Heart left ventricle (tissue), 16 donors: ENCODE data around the gene POC1A. TPM values are rescaled to one million over a fixed set of nuclear protein-coding genes. Genes with fewer than 3 reads are reported as not detected.

Experiments
- ATAC-seq, 4 donors: fragments of 200-7000 bp; cut with Tn5 transposase; one replicate each; pipeline ENCODE4 v1.9.1; 2020 to 2022; ENCODE audit warnings: moderate library complexity in 4 of 4, mild to moderate bottlenecking in 3 of 4, moderate number of reproducible peaks in 1 of 4
- DNase-seq, 5 donors: peaks; one replicate each; pipeline ENCODE4 v3.0.0-alpha.2; 2020
- H3K27ac ChIP-seq, 12 donors: fragments of 200-600 bp; sonication (generic) in 4 of 12; one replicate each; pipeline versions ENCODE4 v1.5.0 to v1.8.0; 2016 to 2022; ENCODE audit warnings: mild to moderate bottlenecking in 2 of 12
- H3K27me3 ChIP-seq, 9 donors: fragments of 200-600 bp; sonication (generic) in 2 of 9; one replicate each; pipeline versions ENCODE4 v1.5.1 to v1.8.0; 2016 to 2022; ENCODE audit warnings: mild to moderate bottlenecking in 3 of 9
- H3K36me3 ChIP-seq, 9 donors: fragments of 200-600 bp; sonication (generic) in 2 of 9; one replicate each; pipeline versions ENCODE4 v1.5.0 to v1.8.0; 2018 to 2022; ENCODE audit warnings: mild to moderate bottlenecking in 2 of 9
- H3K4me1 ChIP-seq, 12 donors: fragments of 200-600 bp; sonication (generic) in 4 of 12; one replicate each; pipeline versions ENCODE4 v1.5.0 to v1.8.0; 2016 to 2022; ENCODE audit warnings: mild to moderate bottlenecking in 3 of 12
- H3K4me3 ChIP-seq, 12 donors: fragments of 200-600 bp; sonication (generic) in 4 of 12; one replicate each; pipeline versions ENCODE4 v1.5.0 to v1.8.0; 2017 to 2022; ENCODE audit warnings: mild to moderate bottlenecking in 9 of 12, moderate library complexity in 4 of 12
- H3K9me3 ChIP-seq, 12 donors: fragments of 200-600 bp; sonication (generic) in 4 of 12; one replicate each; pipeline versions ENCODE4 v1.5.0 to v1.8.0; 2016 to 2022; ENCODE audit warnings: mild to moderate bottlenecking in 1 of 12
- POLR2A ChIP-seq, 2 donors: fragments of 450-650 bp; IDR thresholded peaks; one replicate each; pipeline ENCODE4 v1.6.1; 2017; ENCODE audit warnings: antibody characterized with exemption in 2 of 2, mild to moderate bottlenecking in 2 of 2, moderate library complexity in 2 of 2
- WGBS, 4 donors: extraction: QIAGEN DNeasy Blood & Tissue Kit in 2 of 4; methylation state at CpG; one replicate each; pipeline versions ENCODE4 v1.1.5 to v1.1.7; 2013 to 2018; 5-methylcytosine and 5-hydroxymethylcytosine counted together
- intact Hi-C, 10 donors: fragments of 100-400 bp; cut with DNase I; formaldehyde crosslinking; loops; one replicate each; pipeline versions ENCODE4 v1.11.1 to v1.14.2; 2022
- polyA plus RNA-seq, 2 donors: library from polyadenylated mRNA; stranded (reverse); fragments of 200-250 nt; gene quantifications; one replicate each; pipeline ENCODE4 v1.2.3, GENCODE V29; 2013
- total RNA-seq, 9 donors: library from RNA; depleted of rRNA in 2 of 9; stranded (reverse); fragments of >200 nt in 2 of 9; fragmentation: NEBNext Ultra II Directional in 3 of 9; extraction: Animal tissue kit (Norgen Biotek cat#: 25700) in 3 of 9; gene quantifications; one replicate each; pipeline versions ENCODE4 v1.1.0 to v1.2.4, GENCODE V29; 2016 to 2023
- TF ChIP-seq, protein P1 (sequence below), 12 donors: fragments of 200-600 bp; sonication (generic) in 4 of 12; IDR thresholded peaks; one replicate each; pipeline versions ENCODE4 v1.5.0 to v1.8.0; 2018 to 2022; ENCODE audit warnings: antibody characterized with exemption in 12 of 12, mild to moderate bottlenecking in 5 of 12
- donor health status: ischemic (EF 13 %, LVEDD 7.1; RV severe dilation, severe dysfunction).
- donor health status: healthy with polysubstance abuse.
- donor health status: DM: no; HTN: yes; CAD: no.
- donor health status: DM: no; HTN: no; CAD: no.
- donor health status: ischemic (EF 25% LVEDD 6.9; RV normal size, moderate dysfunction).
- donor health status: ischemic (EF 25% LVEDD 5.7; RV mildly dilated, moderate dysfunction).
- donor health status: healthy.
- donor health status: DM: yes; HTN: yes; CAD: no.
- donor health status: ischemic (EF 35%, LVEDD 5.7; RV mildly dilated, moderate dysfunction).
- donor health status: nonischemic (EF 11% LVEDD 7.7; RV severe dilation, severe dysfunction).
- donor health status: DM: yes; HTN: yes; CAD: no.
- donor health status: PGD.
- donor health status: ischemic (EF 29% LVEDD 5.4; RV normal size, mild dysfunction).
- donor health status: nonischemic (EF 23%, LVEDD 6.1; RV moderate dilation, normal function).

Gene POC1A
- total and polyA plus RNA-seq, 11 donors = 0.50 to 5.2 (median 1.4) TPM

DNA sequence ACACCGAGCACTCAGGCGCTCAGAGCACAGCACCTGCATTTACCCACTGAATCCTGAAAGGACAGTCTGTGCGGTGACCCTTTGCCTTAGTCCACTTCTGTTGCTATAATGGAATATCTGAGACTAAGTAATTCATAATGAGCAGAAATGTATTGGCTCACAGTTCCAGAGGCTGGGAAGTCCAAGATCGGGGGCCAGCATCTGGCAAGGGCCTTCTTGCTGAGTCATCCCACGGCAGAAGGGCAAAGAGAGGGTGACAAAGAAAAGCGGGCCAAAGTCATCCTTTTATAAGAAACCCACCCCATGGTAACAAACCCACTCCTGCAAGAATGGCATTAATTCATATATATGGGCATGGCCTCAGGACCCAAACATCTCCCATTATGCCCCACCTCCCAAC lies 27.7 kb downstream of the POC1A start:
- no peaks in the 10 kb centered on the region for H3K9me3 ChIP-seq
- H3K36me3 ChIP-seq = peaks cover 0 to 5% (median 0%) of the 10 kb centered on the region in 9 donors
- ATAC-seq (no peak), DNase-seq (peak in 2 of 5 donors; percentile 9 to 10)
- WGBS, 4 donors = 92 to 96% (median 94%) methylated on average over 6 of the region's 6 CpGs
- H3K4me3 ChIP-seq = no peak overlapping the region
- no peaks in the 10 kb centered on the region for H3K27me3 ChIP-seq
- TF ChIP-seq POLR2A (IDR thresholded peaks at IDR 0.05) = no peak
- TF ChIP-seq, protein P1, sequence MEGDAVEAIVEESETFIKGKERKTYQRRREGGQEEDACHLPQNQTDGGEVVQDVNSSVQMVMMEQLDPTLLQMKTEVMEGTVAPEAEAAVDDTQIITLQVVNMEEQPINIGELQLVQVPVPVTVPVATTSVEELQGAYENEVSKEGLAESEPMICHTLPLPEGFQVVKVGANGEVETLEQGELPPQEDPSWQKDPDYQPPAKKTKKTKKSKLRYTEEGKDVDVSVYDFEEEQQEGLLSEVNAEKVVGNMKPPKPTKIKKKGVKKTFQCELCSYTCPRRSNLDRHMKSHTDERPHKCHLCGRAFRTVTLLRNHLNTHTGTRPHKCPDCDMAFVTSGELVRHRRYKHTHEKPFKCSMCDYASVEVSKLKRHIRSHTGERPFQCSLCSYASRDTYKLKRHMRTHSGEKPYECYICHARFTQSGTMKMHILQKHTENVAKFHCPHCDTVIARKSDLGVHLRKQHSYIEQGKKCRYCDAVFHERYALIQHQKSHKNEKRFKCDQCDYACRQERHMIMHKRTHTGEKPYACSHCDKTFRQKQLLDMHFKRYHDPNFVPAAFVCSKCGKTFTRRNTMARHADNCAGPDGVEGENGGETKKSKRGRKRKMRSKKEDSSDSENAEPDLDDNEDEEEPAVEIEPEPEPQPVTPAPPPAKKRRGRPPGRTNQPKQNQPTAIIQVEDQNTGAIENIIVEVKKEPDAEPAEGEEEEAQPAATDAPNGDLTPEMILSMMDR (IDR thresholded peaks at IDR 0.05) = no peak
- intact Hi-C loops = no loop called here
- peaks cover 3 to 28% (median 19%) of the 10 kb centered on the region in 12 donors for H3K4me1 ChIP-seq
- H3K27ac ChIP-seq = no peak overlapping the region

DNA sequence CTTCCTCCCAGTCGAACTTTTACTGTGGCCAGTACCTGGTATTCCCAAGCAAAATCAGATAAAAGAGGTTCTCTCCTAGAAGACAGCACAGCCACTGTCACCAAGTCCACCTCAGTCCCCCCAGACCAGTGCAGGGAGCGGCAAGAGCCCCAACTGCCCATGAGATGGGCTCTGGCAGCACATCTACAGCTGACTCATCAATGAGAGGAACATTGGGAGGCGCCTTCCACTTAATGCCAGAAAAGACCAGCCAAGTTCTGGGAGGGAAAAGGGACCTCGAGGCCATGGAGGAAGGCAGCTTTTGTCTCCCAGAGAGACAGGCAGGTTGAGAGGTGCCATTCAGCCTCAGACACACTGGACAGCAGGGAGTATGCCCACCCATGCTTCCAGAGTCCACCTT lies 28.2 kb downstream of the POC1A start:
- TF ChIP-seq, protein P1 (IDR thresholded peaks at IDR 0.05) = no peak
- TF ChIP-seq POLR2A (IDR thresholded peaks at IDR 0.05) = no peak
- no peaks in the 10 kb centered on the region for H3K9me3 ChIP-seq
- H3K4me3 ChIP-seq = no peak overlapping the region
- H3K27ac ChIP-seq = no peak overlapping the region
- no peaks in the 10 kb centered on the region for H3K27me3 ChIP-seq
- peaks cover 4 to 33% (median 23%) of the 10 kb centered on the region in 12 donors for H3K4me1 ChIP-seq
- intact Hi-C loops = no loop called here
- 73 to 90% (median 86%) methylated on average over 4 of the region's 4 CpGs for WGBS, 4 donors
- DNase-seq = peak in 1 of 5 donors; percentile 8
- ATAC-seq = no peak
- peaks cover 0 to 5% (median 0%) of the 10 kb centered on the region in 9 donors for H3K36me3 ChIP-seq

DNA sequence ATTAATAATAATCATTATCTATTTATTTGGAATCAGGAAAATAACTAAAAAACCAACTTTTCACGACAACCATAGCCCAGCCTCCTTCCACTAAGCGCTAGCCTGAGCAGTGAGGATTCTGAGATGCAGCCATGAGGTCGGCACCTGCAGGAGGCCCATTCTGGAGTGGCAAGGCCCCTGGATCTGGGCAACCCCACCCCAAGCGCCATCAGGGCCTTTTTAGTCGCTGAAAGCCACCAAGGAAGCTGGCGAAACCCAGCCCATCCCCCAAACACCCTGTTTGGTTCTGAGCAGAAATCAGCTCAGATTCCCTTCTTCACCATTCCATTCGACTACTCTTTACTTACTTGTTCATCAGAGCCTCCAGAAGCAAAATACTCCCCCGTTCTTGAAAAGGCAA lies 29.5 kb downstream of the POC1A start:
- intact Hi-C loops = loop anchor here in 8 of 10 donors (5.0 kb wide), 3 partner anchors 67 to 122 kb away; partner anchors contain the start of gene DUSP7 (in 1 of the 8)
- H3K27ac ChIP-seq = no peak overlapping the region
- ATAC-seq = no peak
- no peak overlapping the region for H3K4me3 ChIP-seq
- H3K4me1 ChIP-seq = peaks cover 6 to 44% (median 31%) of the 10 kb centered on the region in 12 donors
- peak in 1 of 5 donors; percentile 14 for DNase-seq
- peaks cover 0 to 5% (median 0%) of the 10 kb centered on the region in 9 donors for H3K36me3 ChIP-seq
- H3K27me3 ChIP-seq = no peaks in the 10 kb centered on the region
- WGBS, 4 donors = 95 to 97% (median 95%) methylated on average over 8 of the region's 8 CpGs
- H3K9me3 ChIP-seq = no peaks in the 10 kb centered on the region
- TF ChIP-seq, protein P1 (IDR thresholded peaks at IDR 0.05) = no peak
- TF ChIP-seq POLR2A (IDR thresholded peaks at IDR 0.05) = no peak

DNA sequence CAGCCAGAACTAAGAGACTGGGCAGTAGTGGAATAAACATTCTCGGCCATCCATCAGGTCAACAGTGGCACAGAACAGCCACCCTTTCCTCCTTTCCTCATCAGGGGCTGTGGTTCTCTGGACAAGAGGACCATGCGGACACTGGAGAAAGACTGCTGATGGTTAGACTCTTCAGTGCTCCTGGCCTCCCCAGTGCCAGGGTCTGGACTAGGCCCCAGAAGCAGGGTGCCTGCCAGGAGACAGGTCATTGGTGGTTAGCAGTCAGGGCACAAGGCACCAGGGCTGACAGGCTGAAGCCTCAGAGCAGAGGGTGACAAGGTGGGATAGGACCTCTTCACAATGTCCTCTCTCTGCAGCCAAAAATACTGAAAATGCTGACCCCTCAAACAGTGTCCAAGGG lies 30.1 kb downstream of the POC1A start:
- ATAC-seq (no peak), DNase-seq (peak in 1 of 5 donors; percentile 15)
- Histone ChIP-seq H3K4me1 (peaks cover 6 to 50% (median 31%) of the 10 kb centered on the region in 12 donors), H3K27ac (no peak overlapping the region), H3K9me3 (no peaks in the 10 kb centered on the region), H3K4me3 (no peak overlapping the region), H3K27me3 (no peaks in the 10 kb centered on the region), H3K36me3 (peaks cover 0 to 5% (median 0%) of the 10 kb centered on the region in 9 donors)
- TF ChIP-seq, protein P1 (IDR thresholded peaks at IDR 0.05) = no peak
- no peak for TF ChIP-seq POLR2A (IDR thresholded peaks at IDR 0.05)
- 98 to 100% (median 100%) methylated on average over 1 to 2 of the region's 2 CpGs for WGBS, 4 donors
- intact Hi-C loops = loop anchor here in 8 of 10 donors (5.0 kb wide), 3 partner anchors 67 to 122 kb away; partner anchors contain the start of gene DUSP7 (in 1 of the 8)
